ENCODE results near the gene CAPN13. TPM values are rescaled to one million over a fixed set of nuclear protein-coding genes. Genes with fewer than 3 reads are reported as not detected.

Gene CAPN13
- total RNA-seq, 1 donor: not detected

DNA sequence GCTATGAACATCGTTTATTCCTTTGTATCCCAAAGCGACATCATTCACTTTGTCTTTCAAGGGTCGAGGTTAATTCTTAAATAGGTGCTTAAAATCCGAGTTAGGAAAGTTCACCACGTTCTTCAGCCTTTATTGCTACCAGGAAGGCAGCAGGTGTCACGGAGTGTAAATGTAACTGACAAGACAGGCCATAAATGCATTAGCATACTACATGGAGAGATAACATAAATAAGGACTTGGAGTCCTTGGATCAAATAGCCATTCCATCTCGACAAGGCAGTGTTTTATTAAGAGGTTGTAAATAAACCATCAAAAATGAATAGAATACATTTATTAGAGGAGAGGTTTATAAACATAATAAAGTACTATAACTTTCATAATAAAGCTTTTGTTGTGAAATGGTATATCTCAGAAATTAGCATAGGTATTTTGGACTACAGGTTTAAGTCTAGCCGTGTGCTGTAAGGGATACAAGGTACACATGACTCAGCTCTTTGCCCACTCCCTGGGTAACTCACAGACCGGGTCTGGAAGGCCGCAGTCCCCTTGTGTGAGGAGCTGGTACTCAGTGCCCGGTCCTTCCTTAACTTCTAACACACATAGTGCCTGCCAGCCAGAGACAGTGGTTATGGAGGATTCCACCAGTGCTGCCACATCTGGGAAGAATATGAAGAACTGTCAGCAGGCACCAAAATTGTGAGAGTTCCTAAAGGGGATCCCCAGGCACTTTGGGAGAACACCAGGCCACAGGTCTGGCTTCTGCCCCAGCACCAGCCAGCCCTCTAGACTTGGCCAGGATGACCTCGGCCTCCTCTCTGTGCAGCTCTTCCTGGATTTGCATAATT is 29.4 kb downstream of the CAPN13 start:
- TF ChIP-seq, protein P1, sequence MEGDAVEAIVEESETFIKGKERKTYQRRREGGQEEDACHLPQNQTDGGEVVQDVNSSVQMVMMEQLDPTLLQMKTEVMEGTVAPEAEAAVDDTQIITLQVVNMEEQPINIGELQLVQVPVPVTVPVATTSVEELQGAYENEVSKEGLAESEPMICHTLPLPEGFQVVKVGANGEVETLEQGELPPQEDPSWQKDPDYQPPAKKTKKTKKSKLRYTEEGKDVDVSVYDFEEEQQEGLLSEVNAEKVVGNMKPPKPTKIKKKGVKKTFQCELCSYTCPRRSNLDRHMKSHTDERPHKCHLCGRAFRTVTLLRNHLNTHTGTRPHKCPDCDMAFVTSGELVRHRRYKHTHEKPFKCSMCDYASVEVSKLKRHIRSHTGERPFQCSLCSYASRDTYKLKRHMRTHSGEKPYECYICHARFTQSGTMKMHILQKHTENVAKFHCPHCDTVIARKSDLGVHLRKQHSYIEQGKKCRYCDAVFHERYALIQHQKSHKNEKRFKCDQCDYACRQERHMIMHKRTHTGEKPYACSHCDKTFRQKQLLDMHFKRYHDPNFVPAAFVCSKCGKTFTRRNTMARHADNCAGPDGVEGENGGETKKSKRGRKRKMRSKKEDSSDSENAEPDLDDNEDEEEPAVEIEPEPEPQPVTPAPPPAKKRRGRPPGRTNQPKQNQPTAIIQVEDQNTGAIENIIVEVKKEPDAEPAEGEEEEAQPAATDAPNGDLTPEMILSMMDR (IDR thresholded peaks at IDR 0.05; ENCODE audit: extremely low read depth, low read depth, low read length): no peak
- no peaks in the 10 kb centered on the region for H4K20me1 ChIP-seq (ENCODE audit: insufficient read depth, low read length)
- peaks cover 3% of the 10 kb centered on the region for H3K27me3 ChIP-seq (ENCODE audit: insufficient read depth, low read length)
- no peak overlapping the region for H3K4me3 ChIP-seq (ENCODE audit: insufficient read depth, low read length)
- no peaks in the 10 kb centered on the region for H3K36me3 ChIP-seq (ENCODE audit: insufficient read depth, low read length)
- no peak for DNase-seq (ENCODE audit: insufficient read length, low spot score, missing footprints)
- H3K4me2 ChIP-seq (ENCODE audit: insufficient read depth, low read length): no peak overlapping the region
- H3K27ac ChIP-seq (ENCODE audit: low read depth, low read length): no peak overlapping the region
- no peaks in the 10 kb centered on the region for H3K9me3 ChIP-seq (ENCODE audit: low read depth, low read length)
- H3K79me2 ChIP-seq (ENCODE audit: insufficient read depth, low read length): no peaks in the 10 kb centered on the region
- no peaks in the 10 kb centered on the region for H3K4me1 ChIP-seq (ENCODE audit: insufficient read depth, low read length)
- no peak overlapping the region for H2AFZ ChIP-seq (ENCODE audit: low read length)

DNA sequence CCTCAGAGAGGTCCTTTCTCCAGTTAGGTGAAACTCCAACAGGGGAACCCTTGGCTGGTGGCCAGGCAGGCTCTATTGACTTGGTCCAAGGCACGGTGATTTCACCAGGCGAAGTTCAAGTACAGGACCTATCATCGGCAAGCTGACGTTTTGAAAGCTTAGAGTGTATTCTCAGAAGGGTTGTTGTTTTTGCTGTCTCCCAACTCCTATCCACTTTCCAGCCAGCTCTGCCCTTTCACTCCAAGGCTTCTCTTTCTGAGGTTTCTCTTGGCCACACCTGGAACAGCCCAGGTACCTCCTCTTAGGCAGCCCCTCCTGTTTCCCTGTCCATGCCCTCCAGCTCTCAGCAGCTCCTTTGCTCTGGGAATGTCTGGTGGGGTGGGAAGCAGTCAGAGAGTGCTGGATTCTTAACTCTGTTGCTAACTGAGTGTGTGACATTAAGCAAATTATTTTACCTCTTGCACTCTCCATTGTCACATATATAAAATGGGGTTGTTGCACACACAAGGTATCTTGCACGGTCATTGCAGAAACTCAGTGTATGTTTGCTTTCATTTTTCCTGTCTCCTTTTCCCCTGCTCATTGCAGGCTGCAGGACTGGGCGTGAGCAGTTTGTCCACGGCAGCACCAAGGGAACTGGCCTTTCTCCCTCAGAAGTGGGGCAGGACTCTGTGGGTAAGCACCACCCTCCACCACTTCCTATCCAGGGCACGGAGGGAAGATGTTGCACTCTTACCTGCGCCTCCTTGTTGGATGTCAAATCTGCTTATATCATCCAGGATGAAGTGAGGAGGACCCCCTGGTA is 30.2 kb downstream of the CAPN13 start:
- Histone ChIP-seq H3K36me3 (ENCODE audit: insufficient read depth, low read length) (no peaks in the 10 kb centered on the region), H3K9me3 (ENCODE audit: low read depth, low read length) (no peaks in the 10 kb centered on the region), H2AFZ (ENCODE audit: low read length) (no peak overlapping the region), H3K27ac (ENCODE audit: low read depth, low read length) (no peak overlapping the region), H4K20me1 (ENCODE audit: insufficient read depth, low read length) (no peaks in the 10 kb centered on the region), H3K27me3 (ENCODE audit: insufficient read depth, low read length) (peaks cover 3% of the 10 kb centered on the region), H3K4me1 (ENCODE audit: insufficient read depth, low read length) (no peaks in the 10 kb centered on the region), H3K4me2 (ENCODE audit: insufficient read depth, low read length) (no peak overlapping the region), H3K4me3 (ENCODE audit: insufficient read depth, low read length) (no peak overlapping the region), H3K79me2 (ENCODE audit: insufficient read depth, low read length) (no peaks in the 10 kb centered on the region)
- TF ChIP-seq, protein P1 (IDR thresholded peaks at IDR 0.05; ENCODE audit: extremely low read depth, low read depth, low read length): no peak
- no peak for DNase-seq (ENCODE audit: insufficient read length, low spot score, missing footprints)

DNA sequence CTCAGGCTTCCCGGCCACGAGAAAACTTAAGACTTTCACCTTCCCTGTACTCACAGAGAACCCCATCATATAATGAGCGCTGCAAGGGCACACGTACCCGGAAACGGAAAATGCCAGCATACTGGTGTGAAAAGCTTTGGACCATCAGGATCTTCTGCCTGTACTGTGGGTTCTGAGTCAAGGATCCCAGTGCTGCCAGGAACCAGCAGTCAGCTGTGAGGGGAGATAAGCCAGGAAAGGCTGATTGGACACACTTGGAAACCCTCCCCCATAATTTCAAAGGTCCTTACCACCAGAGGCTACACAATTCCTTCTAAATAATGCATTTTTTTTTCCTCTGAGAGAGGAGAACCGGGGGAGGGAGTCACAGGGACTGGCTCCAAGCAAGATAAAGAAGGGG is 31.4 kb downstream of the CAPN13 start:
- H2AFZ ChIP-seq (ENCODE audit: low read length): no peak overlapping the region
- no peaks in the 10 kb centered on the region for H3K4me1 ChIP-seq (ENCODE audit: insufficient read depth, low read length)
- H3K79me2 ChIP-seq (ENCODE audit: insufficient read depth, low read length): no peaks in the 10 kb centered on the region
- no peaks in the 10 kb centered on the region for H3K9me3 ChIP-seq (ENCODE audit: low read depth, low read length)
- H3K36me3 ChIP-seq (ENCODE audit: insufficient read depth, low read length): no peaks in the 10 kb centered on the region
- peaks cover 3% of the 10 kb centered on the region for H3K27me3 ChIP-seq (ENCODE audit: insufficient read depth, low read length)
- no peaks in the 10 kb centered on the region for H4K20me1 ChIP-seq (ENCODE audit: insufficient read depth, low read length)
- H3K27ac ChIP-seq (ENCODE audit: low read depth, low read length): no peak overlapping the region
- H3K4me3 ChIP-seq (ENCODE audit: insufficient read depth, low read length): no peak overlapping the region
- H3K4me2 ChIP-seq (ENCODE audit: insufficient read depth, low read length): no peak overlapping the region
- no peak for DNase-seq (ENCODE audit: insufficient read length, low spot score, missing footprints)
- TF ChIP-seq, protein P1 (IDR thresholded peaks at IDR 0.05; ENCODE audit: extremely low read depth, low read depth, low read length): no peak

All from osteoblast (primary cell).